LHCN-M2 (cell line): Measurements from ENCODE around the gene BEND5. TPM values are rescaled to one million over a fixed set of nuclear protein-coding genes. Genes with fewer than 3 reads are reported as not detected.
A peak's percentile ranks its signal among the peaks of the same experiment; 100 is the strongest.

Source experiments
- DNase-seq: peaks from one replicate; pipeline ENCODE4 v3.0.0-alpha.2; 2012; ENCODE audit warnings: low read depth
- total RNA-seq: library from RNA; depleted of rRNA; stranded (reverse); fragments of >200 nt; gene quantifications from 2 replicates; pipeline ENCODE4 v1.2.3, GENCODE V29; 2014

BEND5 gene
- total RNA-seq, 1 experiment from 2014 or later, result 0.29 TPM

DNA sequence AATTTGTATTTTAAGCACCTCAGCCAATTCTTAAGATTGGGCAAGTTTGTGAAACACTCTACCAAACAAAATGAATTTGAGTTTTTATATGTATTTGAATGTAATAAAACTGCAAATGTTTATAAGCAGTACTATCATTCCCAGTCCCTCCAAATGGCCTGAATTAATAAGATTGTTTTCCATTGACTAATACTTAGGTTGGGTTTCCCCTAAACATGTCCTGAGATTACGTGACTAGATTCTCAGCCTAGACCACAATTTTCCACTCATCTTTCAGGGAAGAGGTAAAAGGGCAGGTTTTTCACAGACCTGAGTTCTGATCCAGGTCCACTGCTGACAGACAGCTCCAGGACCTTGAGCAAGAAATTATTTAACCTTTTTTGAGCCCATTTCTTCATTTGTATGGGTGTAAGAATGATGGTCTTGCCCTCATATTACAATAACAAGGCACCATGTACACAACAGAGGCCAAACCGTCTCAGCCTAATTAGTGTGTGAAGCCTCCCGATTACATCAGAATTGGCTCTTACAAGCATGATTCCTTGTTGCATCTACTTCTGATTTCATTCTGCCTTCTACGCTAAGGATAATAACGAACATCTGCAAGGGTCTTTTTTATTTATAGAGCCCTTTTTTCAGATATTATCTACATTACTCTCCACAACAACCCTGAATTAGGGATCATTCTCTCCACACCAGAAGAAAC, 51.2 kb downstream of the BEND5 start:
- DNase-seq, result no peak

DNA sequence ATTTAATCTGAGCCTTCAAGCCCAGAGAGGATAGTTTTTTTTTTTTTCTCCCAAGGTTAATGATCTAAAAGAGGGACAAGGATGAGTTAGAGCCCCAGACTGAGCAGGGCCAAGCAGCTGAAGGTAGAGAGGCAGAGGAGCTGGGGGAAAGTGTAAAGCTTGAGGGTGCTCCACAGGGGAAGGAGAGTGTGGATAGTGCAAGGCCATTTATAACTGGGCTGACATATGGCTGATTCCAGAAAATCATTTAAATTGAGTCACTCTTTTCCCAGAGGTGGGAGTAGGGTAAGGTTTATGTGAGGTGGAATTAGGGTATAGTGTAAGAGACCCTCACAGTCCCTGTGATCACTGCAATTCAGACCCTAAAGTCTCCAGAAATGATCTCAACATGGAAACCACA, 55.8 kb downstream of the BEND5 start:
- no peak for DNase-seq

DNA sequence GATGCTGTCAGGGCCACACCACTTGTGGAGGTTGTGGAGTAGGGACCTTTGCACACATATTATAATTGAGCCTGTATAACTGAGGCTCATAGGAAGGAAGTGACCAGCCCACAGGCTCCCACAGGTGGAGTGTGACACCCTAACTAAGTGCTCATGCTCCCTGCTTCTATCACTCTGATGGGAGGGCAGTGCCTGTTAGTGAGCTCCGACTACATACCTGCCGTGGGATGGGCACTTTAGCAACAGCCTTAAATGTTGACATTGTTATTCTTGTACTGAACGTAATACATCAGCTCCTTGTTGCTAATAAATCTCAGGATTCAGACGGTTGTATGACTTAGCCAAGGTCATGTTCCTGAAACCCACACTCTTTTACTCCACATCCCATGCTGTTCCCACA, 58.0 kb downstream of the BEND5 start:
- DNase-seq, result no peak

DNA sequence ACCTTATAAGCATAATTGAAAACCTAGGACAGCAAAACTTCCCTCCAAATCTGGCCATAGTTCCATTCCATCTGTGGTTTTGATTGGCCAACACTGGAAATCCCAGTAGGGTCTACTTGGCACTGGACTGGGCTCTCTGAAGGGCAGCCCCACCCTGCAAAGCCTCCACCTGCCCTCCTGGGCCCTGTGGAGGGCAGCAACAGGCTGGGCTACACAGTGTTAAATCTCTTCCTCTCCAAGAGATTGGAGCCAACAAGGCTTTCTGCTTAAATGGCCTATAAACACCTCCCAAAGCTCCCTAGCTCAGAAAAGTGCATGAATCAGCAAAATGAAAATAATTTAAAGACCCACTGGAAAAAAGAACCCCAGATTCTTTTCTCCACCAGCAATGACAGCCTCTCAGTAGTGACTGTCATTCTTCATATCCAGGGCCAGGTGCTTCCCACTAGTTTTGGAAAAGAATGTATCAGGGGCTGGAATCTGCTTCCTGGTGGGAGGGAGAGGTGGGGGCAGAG, 58.5 kb downstream of the BEND5 start:
- no peak for DNase-seq

DNA sequence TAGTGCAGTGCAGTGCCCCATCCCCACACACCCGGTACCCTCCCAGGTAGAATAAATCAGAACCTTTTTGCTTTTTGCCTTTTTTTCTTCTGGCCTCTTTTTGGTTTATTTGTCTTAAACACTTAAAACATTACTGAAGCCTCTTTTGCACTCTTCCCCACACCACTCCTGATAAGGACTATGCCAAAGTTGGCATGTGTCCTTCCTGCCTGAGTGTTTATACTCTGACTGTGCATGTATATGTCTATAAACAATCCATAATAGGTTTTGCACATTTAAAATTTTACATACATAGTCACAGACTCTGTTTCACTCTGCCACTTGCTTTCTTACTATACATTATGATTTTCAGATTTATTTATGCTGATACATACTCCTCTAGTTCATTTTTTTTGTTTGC, 59.6 kb downstream of the BEND5 start:
- DNase-seq, result no peak

DNA sequence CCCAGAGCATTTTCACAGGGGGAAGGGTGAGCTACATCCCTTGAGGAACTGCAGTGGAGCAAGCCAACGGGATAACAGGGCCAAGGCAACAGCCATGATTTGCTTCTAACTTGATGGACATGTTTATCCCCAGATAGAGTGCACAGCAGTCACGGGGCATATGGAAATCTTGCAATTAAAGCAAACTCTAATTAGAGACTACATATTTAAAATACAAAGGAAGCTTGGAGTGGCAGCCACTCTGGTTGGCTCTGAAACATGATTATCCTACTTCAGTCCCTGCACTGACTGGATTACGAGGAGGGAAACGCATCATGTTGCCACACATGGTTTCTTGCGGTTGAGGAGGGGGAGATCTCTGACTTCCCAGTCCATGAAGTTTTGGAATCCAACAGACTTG, 60.8 kb downstream of the BEND5 start:
- no peak for DNase-seq

DNA sequence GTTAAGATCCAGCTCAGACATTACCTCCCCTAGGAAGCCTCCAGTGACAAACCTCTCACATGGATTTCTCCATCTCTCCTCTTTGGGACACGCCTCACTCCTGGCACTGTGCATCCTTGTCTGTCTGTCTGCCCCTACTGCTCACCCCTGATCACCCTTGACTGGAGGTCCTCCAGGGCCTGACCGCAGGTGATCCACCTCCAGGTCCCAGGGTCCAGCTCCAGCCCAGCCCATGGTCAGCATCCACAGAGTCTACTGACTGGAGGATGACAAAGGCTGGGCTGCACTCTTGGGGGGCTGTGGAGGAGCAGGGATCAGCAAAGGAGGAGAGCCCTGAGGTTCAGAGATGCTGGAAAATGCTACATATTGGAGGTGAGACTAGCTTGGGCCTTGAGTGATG, 65.8 kb downstream of the BEND5 start:
- DNase-seq, result no peak

DNA sequence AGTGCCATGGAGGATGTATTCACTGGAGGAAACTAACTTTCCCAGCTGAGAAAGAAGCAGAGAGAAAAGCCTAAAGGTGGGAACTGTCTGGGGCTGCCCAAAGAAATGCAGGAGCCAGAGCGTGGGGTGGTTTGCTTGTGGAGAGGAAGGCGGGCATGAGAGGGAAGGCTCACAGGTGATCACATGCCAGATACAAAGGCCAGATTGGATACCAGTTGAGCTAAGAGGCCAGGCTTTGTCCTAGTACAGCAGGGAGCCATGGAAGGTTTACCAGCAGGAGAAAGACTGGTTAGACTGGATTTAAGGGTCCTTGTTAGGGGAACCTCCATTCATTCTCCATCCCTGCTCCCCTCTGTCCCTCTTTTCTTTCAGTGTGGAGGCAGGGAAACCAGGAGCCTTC, 66.4 kb downstream of the BEND5 start:
- no peak for DNase-seq

DNA sequence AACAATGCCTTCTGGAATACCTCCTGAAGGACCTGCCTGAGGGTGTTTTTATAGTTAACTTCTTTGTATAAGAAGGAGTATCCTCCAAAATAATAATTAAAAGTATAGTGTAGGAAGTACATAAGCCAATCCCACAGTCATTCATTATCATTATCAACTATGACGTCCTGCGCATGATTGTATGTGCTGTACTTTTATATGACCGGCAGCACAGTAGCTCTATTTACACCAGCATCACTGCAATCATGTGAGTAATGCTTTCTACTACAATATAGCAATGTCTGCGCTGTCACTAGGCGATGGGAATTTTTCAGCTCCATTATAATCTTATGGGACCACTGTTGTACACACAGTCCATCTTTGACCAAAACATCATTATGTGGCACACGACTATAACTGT, 72.0 kb downstream of the BEND5 start:
- DNase-seq, result no peak

DNA sequence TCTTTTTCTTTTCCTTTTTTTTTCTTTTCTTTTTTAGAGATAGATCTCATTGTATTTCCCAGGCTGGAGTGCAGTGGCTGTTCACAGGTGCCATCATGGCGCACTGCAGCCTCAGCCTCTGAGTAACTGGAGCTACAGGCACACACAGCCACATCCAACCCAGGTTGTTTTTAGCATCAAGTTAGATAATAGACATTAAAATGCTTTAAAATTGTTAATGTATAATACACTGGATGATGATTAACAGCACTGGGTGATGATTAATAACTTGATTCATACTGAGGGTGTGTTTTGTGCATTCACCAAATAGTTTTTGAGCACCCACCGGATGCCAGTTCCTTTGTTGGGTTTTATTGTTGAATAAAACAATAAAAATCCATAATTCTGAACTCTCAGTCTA, 75.2 kb downstream of the BEND5 start:
- DNase-seq, result no peak

DNA sequence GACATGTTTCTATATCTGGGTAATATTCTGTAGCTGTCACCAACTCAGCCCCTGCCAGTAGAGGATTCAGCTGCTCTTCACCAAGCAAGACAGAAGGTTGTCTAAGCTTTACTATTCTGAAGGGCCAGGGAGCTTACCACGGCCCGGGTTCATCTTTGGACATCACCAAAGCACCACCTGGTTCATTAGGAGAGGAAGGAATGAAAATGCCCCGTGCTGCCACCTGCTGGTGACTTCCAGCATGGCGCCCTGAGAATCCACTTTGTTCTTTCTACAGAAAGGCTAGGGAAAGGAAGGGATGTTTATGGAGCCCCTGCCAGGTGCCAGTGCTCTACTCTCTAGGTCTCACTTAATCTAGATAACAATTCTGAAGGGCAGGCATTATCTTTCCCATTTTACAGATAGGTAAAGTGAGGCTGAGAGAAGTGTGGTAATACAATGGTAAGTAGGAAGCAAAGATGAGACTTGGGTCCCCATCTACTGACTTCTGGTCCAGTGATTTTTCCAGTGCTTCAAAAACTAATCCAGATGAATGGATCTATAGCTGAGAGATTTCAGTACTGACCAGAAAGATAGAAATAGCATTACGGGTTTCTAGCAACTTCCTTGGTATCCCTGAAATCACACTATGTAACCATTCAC, 79.5 kb downstream of the BEND5 start:
- DNase-seq, result peak; percentile 32

DNA sequence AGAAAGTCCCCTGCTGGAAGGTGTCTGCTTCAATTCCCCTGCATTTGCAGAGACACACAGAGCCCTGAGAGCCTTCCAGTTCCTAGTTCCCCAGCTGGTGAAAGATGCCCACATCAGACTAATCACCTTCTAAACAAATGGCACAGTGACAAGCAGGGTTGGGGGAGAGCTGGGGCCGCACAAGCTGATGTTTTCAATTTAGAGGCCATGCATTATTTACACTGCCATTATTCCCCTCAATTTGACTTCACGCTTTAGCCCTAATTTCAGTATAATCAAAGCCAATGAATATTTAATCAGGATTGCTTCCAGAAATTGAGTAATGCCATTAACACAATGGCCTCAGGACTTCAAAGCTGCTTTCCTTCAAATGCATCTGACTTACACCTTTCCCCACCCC, 81.5 kb downstream of the BEND5 start:
- DNase-seq, result no peak

DNA sequence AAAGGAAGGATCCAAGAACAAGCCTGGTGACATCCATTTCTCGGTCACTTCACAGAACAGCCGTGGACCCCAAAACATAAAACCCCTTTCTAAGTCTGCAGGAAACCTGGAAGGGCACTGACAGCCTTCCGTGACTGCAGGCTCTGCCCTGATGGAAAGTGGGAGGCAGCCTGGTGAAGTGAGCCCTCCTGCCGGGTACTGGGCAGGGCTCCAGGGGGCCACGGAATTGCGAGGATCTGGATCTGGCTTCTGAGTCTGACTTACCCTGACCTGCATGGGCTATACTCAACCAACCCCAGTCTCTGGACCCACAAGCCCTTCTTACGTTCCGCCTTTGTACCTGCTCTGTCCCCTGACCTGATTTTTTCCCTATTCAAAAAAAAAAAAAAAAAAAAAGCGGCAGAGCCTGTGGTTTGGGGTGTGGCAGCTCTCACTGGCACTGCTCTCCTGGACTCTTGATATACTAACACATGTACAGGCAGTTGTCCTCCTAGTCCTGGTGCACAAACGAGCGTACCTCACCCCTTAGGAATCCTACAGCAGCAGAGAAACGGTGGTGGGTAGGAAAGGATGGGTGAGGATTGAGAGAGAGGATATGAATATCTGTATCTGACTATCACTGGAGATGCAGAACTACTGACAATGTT, 82.9 kb downstream of the BEND5 start:
- DNase-seq, result no peak

DNA sequence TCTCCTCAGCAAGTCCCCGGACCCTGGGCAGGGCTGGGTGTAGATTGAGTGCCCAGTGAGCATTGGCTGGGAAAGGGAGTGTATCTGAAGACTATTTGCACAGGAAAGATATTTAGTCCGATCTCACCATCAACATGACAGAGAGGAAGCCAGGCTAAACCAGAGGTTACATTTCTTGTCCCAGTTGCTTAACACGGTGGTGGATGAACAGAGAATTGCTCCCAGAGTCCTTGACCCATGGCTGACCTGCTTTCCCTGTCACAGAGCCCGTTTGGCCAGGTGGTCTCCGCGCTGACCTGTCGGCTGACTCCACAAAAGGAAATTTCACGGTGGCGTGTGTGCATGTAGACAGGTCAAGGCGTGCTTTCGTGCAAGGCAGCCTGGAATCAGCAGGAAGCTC, 83.5 kb downstream of the BEND5 start:
- no peak for DNase-seq

DNA sequence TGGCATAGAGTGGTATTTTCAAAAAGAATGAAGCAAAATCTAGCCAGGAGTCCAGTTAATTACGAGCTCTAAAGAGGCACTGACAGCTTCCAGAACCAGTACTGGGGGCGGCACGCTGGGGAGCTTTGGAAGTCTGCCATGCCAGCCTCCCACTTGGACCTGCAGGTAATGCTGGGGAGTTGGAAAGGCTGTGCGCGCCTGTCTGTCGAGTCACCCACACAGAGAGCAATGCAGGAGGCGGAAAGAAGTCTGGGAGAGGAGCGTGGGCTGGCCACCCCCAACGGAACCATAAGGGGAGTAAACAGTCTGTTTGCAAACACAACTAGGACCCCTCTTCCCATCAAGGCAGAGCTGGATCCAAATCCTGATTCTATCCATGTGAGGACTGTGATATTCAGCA, 84.5 kb downstream of the BEND5 start:
- DNase-seq, result no peak

DNA sequence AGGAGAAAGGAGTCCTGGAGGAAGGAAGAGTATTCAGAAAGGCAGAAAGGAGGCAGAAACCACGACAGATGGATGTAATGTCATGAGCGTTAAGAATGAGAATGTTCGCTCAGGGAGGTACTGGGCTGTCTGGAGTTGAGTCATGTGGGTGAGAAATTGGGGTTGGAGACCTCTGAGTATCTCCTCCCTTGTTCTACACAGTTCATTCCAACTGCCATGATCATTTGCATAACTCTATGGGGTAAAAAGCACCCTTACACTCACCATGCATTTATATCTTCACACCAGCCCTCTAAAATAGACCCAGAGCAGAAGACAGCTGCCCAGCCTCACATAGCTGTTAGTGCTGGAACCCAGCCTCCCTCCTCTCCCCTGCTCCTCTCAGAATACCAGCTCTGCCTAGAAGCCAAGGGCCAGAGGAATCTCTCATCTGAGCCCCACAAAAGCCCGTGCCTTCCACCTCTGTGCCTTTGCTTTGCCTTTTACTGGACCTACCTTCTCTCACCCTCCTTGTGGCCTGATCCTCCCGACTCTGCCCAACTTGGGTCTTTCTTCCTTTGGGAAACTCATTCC, 85.2 kb downstream of the BEND5 start:
- no peak for DNase-seq

DNA sequence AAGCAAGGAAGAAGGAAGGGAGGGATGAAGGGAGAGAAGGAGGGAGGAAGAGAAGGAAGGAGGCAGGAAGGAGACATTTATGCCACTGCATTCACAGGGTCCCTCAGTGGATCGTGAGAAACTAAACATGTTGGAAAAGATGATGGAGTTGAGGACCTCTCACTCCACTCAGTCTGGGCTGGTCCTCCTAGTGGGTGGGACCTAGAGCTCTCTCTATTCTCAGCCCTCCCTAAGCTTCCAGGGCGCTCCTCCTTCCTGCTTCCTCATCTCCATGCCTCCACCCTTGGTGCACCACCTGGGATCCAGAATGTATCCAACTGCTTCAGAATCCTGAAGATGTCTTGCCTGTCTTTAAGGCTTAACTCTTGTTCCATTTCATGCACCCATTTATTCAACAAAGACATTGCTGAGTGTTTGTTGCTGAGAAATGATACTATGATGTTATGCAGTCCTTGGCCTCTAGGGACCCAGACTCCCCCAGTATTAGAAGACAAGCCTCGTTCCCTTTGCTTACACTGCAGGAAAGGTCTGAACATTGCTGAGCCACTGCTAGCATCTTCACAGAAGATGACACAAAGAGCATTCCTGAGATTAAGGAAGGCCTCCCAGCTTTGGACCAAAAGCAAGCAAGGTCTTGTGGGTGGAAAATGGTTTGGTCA, 88.5 kb downstream of the BEND5 start:
- no peak for DNase-seq

DNA sequence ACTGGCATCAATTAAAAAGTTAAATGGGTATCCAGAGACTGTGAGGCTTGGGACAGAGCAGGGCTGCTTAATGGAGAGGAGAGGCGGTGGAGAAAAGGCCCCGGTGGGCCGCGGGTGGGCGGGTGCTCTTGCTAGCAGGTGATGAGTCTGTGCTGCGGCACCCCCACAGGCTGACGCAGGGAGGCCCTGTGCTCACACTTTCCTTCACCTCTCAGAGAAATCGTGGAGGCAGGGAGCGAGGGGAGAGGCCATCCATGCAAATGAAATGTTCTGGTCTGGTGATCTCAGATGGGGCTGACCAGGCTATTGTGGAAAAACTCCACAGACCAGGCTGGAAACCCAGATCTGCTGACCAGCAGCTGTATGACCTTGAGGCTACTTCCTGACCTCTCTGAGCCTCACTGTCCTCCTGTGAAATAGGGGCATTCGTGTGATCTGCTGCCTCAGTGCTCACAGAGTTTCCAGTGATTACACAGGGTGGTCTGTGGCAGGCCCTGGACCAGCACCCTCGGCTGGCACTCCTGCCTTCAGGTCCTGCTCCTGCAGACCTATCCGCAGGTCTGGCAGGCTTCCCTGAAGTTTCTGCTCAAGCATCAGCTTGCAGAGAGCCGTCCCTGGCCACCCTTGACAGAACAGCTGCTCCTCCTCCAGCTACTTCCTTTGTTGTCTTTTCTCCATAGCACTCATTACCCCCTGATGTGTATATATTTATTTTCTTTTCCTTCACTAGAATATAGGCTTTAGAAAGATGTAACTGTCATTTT, 89.2 kb downstream of the BEND5 start:
- DNase-seq, result no peak

DNA sequence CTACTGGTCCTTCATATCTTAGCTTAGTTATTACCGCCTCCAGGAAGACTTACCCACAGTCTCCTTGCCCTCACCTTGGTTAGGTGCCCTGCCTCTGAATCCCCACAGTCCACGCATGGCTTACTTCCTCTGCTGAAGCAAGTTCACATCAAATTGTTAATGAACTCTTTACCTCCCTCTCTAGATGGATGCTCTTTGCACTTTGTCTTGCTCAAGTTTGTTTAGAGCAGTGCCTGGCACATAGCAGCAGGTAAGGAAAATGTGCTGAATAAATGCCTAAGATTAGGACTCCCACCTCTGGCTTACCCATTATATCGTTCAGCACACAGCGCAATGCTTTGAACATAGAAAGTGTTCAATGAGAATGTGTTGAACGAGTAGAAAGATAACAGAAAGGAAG, 90.5 kb downstream of the BEND5 start:
- DNase-seq, result no peak

DNA sequence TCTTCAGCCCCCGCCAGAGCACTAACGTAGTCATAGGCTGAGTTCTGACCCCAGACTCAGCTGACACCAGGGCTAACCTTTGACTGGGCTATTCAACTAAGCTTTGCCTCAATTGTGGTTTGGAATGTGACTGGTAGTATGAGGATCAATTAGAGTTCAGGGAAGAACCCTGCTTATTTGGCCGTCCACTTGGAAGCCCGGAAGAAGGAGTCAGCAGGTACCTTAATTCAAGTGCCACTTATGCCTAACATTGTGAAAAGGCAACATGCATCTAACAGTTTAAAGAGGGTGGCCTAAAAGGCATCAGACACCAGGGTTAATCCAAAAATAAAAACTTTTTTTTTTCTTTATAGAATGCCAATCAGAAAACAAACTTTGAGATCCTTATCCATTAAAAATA, 92.3 kb downstream of the BEND5 start:
- no peak for DNase-seq

DNA sequence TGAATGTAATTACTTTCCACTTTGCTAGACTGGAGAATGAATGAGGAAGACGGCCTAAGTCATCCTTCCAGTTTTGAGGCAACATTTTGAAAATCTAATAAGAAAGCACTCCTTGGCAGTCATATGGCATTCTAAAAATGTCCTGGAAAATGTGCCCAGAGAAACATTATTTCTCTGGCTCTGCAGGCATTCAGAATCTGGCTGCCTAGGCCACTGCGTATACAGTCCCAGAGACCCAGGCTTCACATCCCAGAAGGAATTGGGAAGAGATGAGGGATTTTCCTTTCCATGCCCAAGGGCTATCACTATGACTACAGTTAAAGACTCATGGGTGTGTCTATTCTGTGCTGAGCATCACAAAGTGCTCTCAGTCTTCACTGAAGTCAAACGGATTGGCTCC, 92.9 kb downstream of the BEND5 start:
- DNase-seq, result no peak
